MV-4-11 (cell line): ENCODE data around the gene EMP3.

Source experiments
- DNase-seq: peaks from one replicate; lab custom pipeline; 2025; lab: John Stamatoyannopoulos, UW

Gene EMP3

DNA sequence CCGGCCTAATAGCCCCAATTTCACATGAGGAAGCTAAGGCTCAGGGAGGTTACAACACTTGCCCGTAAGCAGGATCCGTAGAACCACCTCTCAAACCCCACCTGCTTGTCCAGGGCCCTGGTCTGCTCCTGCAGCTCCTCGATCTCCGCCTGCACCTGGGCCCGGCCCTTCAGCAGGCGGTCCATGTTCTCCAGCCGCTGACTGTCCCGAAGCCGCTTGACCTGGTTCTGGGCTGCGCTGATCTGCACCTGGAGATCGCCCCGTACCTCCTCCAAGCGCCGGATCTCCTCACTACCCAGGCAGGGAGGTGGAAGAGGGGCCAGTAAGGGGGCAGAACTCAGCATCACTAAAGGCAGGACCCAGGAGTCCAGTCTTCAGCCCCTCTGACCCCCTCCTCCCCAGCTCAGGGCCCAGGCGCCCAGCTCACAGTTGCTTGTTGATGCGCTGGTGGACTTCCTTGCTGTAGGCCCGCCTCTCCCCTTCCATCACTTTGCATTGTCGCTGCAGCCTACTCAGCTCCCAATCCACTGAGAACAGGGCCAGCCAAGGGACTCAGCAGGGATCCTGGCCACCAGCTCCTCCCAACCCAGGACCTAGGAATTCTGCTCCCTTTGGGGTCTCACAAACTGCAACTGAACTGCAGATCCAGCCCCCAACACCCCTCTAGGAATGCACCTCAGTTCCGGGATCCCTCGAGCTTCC lies 6.9 kb upstream of the EMP3 start:
- no peak for DNase-seq

DNA sequence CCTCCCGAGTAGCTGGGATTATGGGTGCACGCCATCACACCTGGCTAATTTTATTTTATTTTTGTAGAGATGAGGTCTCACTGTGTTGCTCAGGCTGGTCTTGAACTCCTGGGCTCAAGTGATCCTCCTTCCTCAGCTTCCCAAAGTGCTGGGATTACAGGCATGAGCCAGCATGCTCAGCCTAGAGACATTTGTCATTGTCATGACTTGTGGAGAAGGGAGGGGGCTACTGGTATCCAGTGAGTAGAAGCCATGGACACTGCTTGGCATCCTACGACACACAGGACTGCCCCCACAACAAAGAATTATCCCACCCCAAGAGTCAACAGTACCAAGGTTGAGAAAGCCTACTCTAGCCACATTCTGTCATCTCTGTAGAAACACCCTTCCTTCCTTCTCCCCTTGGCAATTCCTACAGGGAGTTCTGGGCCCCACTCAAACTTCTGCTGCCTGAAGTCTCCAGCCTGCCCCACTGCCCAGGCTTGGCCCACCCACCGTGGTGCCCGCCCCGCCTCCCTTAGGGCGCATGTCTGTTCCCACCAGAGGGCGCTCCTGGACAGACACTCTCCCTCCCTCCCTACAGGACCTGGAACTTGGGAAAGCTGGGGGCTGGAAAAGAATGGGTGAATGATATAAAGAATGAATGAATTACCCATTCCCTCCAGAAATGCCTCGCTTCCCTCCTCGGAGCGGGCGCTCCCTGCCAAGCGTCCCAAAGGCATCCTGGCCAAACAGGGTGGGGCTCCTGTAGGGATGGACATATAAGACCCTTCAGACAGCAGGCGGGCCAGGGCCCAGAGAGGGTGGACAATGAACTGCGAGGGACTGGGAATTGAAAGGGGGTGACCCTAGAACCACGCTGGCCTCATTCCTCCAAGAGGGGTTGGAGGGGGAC lies 5.5 kb upstream of the EMP3 start:
- DNase-seq: peak; percentile 58

DNA sequence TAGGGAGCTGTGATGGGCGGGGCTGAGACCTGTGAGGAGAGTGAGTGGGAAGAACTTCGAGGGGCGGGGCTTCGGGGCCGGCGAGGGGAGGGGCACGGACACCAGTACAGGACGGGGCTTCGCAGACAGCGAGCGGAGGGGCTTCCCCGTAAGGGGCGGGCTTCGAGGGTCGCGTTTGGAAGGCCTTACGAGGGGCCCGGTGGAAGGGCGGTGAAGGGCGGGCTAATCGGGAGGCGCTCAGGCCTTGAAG lies 4.1 kb upstream of the EMP3 start:
- DNase-seq: peak; percentile 97

DNA sequence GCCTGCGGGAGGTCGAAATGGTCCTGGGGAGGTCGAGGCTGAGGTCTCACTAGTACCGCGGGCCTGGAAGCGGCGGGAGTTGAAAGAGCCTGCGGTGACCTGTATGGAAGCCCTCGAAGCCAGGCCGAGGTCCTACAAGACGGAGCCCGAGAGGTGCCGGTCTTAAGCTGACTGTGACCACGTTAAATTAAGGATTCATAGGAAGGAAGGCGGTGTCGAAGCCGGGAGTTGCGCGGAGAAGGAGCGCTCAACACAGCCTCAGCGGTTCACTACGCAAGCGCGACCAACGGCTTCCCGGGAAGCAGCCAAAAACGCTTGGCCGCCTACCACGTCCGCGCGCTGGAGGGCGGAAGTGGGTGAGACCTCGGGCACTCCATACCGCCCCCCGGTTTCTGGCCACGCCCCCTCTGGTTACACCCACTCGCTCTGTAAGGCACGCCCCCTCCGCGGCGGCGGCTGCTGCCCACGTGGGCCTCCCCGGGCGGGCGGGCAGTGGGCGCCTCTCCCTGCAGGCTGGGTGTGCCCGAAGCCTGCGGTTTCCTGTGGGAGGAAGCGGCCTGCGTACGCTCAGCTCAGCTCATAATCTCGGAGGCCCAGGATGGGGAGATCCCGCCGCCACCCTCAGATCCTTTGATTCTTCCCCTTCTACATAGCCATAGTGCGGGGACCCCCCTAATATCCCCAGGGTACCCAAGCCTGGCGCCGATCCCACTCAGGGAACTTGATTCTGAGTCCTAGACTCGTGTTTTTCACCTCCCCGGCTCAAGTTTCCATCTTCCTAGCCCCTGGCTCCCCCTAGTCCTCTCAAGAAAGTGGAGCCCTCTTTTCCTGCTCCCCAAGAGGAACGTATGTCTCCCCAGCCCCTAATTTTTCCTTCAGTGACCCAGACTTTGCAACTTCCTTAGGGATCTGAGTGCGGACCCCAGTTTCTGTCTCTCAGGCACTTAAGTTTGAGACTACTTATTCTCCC lies 3.4 kb upstream of the EMP3 start:
- peak; percentile 99 for DNase-seq

DNA sequence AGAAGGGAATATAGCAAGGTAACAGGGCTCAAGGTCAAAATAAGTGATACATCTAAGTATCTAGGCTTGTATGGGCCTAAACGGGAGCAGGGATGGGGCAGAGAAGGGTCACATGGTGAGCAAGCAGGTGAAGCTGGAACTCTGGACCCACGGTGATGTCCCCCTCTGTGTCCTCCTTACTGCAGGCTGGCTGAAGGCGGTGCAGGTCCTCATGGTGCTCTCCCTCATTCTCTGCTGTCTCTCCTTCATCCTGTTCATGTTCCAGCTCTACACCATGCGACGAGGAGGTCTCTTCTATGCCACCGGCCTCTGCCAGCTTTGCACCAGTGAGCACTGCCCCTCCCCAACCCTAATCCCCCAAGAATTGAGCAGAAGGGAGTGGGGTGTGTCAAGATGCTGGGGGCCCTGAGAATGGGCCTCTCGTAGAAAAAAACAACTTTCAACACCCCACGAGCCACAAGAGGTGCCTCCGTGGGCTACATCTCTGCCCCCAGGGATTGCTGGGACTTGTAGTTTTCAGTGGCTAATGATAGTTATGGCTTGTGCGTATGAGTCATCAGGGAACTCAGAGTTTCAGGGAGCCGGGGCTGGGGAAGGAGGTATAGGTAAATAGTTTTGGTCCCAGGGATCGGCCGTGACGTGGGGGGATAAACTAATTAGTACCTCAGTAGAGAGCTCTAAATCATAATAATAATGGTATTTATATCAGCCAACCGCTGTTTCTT lies 4.0 kb downstream of the EMP3 start:
- peak; percentile 76 for DNase-seq

DNA sequence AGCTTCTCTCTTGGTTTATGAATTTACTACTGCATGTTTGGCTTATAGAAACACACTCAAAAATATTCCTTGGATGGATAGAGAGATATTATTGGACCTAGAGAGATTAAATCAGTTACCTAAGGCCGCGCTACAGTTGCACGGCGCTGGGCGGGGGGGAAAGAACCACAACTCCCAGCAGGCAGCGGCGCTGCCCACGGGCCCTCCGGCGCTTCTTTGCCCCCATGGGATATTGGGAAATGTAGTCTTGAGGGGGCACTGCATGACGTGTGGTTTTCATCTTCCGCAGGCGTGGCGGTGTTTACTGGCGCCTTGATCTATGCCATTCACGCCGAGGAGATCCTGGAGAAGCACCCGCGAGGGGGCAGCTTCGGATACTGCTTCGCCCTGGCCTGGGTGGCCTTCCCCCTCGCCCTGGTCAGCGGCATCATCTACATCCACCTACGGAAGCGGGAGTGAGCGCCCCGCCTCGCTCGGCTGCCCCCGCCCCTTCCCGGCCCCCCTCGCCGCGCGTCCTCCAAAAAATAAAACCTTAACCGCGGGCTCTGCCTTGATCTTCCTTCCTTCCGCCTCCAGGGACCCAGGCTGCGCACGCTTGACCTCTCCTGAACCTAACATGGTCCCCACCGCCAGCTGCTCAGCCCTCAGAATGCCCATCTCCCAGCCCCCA lies 4.8 kb downstream of the EMP3 start:
- peak; percentile 98 for DNase-seq

DNA sequence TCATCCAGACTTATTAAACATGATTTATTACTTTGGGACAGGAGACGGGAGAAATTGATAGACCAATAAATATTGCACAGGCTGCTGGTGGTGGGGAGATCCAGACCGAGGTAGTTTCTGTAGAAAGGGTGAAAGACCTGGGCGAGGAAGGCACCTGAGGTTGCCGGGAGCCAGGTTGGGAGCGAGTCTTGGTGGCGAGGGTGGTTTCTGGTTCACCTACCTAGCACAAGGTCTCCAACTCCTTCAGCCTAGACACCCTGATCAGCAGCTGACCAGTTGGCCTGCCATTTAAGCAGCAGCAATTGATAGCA lies 7.0 kb downstream of the EMP3 start:
- DNase-seq: no peak

DNA sequence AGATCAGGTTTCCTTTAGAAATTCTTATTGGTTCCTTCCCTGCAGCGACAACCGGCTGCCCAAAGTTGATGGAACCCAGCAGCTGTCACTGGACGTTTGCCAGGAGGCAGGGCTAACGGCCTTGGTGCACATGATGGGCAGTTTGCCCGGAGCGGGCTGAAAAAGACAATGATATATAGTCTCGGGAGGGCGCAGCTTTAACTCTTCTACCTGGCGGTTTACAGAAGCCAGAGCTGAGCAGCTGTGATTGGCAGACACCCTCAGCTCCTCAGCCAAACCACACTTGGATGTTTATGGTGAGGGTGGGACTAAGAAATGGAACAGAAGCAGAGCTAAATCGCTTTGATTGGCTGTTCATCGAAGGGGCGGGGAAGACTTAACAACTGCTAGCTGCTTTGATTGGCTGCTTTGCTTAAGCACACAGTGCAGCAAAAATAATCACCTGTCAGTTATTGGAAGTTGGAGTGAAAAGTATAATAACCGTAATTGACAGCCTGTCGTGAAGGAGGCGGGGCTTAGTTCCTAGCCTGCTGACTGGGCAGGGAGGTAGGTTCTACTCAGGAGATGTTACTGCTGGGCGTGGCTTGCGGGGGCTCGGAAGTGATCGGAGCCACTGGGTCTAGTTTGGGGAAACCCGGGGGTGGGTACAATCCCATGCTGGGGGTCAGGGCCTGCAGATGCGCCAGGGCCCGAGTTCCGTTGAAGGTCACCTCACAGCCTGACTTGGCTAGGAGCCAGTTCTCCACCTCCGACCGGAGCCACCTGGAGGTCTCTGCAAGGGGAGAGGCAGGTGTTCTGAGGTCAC lies 7.5 kb downstream of the EMP3 start:
- DNase-seq: peak; percentile 99

DNA sequence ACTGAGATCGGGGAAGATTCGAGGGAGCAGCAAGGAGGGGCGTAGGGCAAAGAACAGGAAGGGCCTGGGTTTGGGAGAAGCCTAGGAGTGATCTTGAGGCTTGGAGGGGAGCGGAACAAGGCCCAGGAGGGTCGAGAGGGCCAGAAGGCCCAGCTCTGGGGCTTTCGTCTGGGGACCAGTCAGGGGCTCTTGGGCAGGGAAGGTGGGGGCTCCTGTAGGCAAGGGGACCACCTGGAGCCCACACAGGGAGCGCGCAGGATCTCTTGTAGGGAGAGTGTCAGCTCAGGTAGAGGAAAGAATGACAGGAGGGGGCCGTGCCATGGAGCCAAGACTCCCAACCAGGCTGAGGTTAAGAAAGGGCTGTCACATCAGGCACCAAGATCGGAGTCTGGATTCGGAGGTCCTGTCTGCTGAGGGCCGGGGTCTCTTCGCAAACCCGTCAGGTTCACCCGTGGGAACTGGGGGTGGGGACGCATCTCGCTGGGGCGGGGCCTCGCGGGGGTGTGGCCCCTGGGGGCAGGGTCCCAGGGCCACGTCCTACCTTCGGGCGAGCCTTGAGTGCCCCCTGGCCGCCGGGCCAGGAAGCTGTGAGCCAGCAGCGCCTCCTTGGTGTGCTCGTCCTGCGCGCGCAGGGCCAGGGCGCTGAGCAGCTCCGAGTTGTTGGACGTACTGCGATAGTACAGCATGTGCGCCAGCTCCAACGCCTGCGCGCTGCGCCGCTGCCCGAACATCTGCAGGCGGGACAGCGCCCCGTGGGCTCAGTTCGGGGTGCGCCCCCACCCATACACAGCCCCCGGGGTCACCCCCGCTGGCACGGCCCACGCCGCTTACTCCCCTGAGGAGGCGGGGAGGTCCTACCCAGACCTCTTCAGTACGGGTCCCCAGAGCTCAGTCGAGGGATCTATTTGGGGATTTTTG lies 8.4 kb downstream of the EMP3 start:
- DNase-seq: peak; percentile 96

DNA sequence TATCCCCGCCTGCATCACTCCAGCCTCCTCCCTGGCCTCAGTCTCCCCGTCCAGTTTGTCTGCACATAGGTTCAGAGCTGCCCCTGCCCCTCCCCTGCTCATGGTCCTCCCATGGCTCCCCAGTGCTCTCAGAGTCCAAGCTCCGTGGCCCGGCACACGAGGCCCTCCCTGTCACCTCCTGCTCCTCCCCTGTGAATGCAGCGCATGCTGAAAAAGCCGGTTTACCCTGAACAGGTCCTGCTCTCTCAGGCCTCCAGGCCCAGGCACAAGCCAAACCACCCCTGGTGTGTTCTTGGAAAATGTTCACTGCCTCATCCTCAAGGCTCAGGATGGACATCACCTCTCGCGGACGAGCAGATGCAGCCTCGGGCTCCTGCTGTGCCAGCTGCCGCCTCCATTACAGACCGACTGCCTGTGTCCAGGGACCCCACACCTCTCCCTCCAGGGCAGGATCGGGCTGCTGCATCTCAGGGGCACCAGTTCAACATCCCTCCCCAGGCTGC lies 13.0 kb downstream of the EMP3 start:
- DNase-seq: no peak

DNA sequence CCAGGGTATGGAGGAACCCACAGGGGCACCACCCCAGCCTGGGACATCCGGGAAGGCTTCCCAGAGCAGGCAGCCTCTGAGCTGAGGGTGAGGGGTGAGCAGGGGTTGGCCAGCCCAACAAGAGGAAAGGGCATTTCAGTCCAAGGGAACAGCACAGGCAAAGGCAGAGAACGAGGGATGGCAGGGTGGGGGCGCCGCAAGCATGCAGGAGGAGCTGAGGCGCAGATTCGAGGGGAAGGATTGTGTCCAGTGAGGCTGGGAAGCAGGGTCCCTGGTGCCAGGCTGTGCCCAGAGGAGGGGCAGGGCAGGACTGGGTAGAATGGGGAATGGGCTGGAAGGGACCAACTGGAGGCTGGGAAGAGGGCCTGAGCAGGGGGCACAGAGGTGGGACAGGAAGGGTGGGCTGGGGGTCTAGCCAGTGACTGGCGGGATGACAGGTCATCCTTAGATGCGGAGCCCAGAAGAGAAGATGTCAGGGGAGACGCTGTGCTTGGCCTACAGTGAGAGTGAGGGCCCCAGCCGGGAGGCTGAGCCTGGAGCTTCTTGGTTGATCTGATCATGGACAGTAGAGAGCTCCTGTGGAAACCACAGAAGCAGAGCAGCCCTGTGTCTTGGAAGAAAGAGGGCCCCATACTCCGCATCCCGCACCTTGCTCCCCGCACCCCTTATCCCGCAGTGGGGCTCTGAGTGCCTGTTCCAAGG lies 13.6 kb downstream of the EMP3 start:
- no peak for DNase-seq

DNA sequence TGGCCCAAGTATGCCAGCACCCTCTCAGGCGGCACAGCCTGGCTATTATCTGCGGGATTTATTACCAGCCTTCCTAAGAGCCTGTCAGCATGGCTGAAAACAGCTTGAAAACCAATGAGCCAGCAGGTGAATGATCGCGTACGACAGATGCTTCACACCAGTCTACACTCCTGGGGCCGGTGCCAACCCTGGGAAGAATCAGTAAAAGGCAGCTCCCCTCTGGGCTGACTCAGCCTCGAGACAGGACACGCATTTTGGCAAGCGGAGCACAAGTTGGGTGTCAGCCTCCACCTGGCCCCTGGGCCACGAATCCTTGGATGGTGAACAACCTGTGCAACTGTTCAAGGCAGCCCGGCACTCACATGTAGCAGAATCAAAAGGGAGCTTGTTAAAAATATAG lies 15.6 kb downstream of the EMP3 start:
- no peak for DNase-seq

DNA sequence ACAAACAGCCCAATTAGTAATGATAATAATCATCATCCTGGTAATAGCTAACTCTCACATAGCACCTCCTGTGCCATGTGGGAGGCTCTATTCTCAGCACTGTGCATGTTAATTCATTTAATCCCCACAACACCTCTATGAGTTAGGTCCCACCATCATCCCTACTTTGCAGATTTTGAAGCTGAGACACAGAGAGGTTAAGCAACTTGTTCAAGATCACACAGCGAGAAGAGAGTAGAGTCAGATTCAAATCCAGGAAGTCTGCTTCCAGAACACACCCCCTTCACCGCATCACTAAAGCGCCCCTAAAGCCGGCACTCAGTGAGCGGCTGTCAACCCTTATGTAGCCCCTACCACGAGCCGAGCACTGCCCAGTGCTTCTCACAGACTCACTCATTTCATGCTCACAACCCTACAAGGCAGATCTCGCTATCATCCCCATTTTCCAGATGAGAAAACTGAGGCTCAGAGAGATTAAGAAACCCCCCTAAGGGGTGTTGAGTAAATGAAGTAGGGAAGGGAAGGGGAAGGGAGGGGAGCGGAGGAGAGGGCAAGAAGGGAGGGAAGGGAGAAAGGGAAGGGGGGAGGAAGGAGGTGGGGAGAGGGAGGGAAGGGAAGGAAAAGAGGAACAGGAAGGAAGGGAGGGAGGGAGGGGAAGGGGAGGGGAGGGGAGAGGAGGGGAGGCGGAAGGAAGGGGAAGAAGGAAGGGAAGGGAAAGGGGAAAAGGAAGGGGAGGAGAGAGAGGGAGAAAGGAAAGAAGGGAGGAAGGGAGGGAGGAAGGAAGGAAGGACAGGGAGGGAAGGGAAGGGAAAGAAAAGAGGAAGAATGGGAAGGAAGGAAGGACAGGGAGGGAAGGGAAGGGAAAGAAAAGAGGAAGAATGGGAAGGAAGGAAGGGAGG lies 16.4 kb downstream of the EMP3 start:
- no peak for DNase-seq

DNA sequence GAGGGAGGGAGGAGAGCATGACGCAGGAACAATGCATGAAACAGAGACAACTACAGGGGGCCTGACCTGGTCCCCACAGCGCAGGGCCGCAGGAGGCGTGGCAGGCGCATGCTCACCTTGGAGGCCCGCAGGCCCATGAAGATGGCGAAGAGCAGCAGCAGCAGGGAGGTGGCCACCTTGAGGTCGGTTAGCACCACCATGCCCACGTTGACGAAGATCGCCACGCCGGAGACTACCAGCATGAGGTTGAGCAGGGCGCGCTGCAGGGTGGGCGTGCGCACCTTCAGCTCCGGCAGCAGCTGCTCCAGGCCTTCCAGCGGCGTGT lies 17.0 kb downstream of the EMP3 start:
- DNase-seq: no peak

DNA sequence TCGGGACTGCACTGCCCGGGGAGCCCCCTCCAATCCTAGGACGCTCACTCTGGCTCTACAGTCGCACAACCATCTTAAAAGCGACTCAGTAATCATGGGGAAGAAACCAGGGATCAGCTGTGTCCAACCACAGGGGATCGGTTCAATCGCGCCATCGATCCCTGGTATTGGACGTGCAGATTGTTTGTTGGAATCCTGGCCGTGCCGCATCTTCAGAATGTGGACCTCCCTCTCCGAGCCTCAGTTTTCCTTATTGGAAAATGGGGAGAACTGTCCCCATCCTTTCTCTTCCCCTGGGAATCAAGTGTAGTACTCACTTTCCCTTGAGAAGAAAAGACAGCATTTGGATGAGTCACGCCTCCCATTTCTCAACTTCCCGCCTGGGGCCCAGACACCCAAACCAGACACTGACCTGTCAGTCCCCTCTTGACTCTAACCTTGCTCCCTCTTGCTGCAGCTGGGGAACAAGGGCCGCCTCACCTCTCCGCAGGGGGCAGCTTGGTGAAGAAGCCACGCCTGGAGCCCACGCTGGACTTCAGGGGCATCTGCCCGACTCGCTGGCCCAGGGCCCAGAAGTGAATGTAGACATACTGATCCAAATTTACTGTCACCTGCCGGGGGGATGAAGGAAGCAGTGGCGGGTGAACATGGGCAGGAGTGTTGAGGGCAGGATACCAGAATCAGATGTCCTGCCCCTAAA lies 17.6 kb downstream of the EMP3 start:
- DNase-seq: peak; percentile 46

DNA sequence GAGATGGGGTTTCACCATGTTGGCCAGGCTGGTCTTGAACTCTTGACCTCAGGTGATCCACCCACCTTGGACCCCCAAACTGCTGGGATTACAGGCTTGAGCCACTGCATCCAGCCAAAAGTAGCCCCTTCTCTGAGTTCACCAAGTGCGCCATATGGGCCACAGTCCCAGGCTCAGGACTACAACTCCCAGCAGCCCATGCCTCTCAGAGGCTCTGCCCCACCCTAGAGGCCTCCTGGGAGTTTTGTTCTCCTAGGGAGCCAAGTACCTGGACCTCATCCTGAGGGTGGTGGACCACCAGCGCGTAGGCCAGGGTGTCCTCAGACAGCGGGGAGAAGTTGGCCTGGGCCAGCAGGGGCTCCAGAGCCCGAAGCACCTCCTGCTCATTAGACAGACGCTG lies 19.5 kb downstream of the EMP3 start:
- no peak for DNase-seq

DNA sequence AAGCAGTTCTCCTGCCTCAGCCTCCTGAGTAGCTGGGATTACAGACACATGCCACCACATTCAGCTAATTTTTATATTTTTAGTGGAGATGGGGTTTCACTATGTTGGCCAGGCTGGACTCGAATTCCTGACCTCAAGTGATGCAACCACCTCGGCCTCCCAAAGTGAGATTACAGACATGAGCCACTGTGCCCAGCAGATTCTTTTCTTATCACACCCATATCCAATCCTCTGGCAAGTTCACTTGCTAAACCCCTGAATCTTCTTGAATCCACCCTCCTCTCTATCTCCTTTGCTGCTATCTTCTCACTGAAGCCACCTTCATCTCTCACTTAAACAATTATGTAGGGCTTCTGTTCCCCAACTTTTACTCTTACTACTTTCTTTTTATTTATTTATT lies 20.8 kb downstream of the EMP3 start:
- DNase-seq: no peak
